HCEC 1CT (cell line): Measurements from ENCODE around the gene PFKFB4.

Experiments
- DNase-seq: peaks from one replicate; pipeline ENCODE4 v3.0.0-alpha.2; 2017

PFKFB4 gene

DNA sequence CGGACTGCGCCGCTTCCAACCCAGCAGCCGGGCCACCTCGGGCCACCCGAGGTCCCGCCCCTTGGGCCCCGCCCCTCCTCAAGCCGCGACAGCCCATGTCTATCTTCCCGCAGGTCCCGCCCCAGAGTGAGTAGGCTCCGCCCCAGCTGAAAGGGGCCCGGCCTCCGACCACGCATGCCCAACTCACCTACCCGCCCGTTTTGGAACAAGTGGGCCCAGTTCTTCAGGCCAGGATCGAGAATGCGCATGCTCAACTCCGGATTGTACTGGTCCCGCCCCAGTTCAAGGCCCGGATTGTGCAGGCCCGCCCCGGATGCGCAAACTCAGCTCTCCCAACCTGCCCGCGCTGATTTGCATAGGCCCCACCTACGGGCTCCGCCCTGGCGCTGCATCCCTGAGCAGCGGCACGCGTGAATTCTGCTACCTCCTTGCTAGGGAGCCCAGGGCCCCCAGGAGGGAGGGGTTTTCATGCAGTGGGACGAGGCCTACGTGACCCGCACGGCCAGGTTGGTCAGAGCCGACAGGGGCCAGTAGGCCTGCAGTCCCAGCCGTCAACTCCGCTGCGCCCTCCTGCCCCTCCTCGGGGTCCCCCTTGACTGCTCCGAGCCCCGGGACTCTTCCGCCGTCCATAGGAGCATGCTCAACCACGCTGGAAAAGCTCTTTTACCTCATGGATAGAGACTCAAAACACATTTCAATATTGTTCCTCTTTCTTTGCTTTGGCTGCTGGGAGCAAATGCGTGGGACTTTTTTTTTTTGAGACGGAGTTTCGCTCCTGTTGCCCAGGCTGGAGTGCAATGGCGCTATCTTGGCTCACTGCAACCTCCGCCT is at the start of gene PFKFB4:
Gene PFKFB4, minus strand, starts transcription at position 8 of the 831 bp plus-strand sequence. CDS start 26 bp downstream, outside the sequence.
- peak; percentile 99 for DNase-seq

DNA sequence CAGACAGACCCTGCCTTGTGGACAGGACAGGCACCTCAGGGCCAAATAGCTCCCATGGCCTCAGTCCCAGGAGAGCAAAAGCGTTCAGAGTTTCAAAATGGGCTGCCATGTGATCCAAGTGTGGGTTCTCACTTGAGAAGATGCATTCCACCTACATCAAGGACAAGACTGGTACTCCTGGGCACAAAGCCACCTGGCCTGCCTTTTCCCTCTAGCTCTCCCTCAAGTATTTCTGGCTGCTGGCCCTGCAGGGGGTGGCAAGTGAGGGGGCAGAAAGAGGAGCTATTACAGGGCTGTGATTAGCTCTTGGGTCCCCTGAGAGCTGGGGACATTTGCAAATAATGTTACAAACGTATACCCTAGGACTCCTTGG is 45.0 kb upstream of the PFKFB4 start:
- DNase-seq, result no peak

DNA sequence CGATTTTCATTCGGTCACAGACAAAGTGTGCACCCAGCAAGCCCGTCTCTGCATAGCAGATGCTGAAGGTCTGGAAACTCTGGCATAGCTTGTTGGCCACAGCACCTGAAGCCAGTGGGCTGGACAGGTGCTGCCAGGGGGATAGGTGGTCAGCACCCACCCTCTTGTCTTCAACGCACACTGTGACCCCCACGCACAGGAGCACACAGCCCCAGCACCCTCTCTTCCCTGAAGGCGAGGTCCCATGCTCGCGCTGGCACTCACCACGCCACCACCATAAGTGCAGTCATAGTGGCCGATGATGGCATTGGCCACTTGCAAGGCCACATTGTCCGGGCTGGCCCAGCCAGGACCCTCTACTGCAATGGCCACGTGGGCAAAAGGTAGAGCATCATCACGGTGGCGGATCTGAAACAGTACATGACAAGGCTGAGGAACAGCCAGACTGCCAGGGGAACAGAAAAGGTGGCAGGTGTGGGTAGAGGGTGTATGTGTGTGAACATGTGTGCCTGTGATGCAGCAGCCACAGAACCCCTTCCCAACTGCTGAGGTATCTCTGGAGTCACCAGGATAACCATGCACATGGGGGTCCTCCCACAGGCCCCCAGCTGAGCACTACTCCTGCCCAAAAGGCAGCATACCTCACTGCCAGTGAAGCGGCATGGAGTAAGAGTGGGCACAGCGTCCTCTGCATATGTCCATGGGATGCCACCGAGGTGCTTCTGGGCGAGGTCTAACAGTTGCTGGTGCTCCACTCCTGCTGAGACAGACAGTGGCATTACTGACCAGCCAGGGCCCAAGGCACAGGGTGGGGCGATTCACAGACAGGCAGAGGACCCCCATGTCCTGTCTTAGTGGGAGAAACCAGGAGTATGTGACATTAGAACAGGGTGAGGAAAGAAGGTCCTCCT is 44.4 kb upstream of the PFKFB4 start:
- no peak for DNase-seq

DNA sequence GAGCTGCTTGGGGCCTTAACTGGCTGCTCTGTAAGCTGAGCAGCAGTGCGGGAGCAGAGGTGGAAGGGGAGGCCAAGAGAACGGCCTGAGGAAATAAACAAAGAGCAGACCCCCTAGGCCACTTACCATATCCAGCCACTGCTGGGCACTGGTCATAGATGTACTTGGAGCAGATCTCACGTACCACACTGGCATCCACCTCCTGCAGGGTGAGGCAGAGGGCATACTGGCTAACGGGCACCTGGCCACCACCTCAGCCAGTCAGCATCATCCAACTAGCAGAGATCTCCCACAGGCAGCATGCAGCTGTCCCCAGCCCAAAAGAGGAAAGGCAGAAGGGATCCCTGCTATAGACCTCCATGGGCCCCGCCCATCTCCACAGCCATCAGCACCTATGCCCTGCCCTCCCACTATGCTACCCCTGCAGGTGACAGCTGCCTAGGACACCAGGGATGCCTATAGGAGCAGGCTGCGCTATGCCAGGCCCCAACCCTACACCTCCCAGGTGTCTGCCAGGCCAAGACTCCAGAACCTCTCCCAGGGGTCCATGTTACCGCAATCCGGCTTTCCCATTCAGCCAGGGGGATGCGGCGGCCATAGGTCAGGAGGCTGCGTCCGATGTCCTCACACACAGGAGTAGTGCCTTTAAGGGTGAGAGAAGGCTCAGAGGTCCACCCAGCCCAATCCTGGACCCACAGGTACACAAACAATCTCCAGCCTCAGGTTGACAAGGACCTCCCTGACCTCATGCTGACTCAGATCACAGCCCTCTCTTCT is 43.1 kb upstream of the PFKFB4 start:
- DNase-seq, result no peak

DNA sequence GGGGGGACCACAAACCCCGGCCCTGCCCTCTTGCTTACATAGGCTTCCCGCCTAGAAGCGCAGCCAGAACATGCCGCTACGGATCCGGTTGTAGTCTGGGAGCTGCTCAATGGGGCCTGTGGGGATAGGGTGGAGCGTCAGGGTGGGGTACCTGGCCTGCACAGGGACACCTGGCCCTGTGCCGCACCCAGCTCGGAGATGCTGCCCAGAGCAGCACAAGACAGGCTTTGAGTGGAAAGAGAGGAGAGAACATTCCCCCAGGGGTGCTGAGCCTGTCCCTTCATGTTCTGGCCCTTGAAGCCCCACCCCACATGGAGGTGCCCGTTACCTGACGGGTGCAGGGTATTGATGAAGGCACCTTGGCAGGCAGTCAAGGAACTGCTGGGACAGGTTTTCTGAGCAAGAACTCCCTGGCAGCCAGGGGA is 42.5 kb upstream of the PFKFB4 start:
- no peak for DNase-seq

DNA sequence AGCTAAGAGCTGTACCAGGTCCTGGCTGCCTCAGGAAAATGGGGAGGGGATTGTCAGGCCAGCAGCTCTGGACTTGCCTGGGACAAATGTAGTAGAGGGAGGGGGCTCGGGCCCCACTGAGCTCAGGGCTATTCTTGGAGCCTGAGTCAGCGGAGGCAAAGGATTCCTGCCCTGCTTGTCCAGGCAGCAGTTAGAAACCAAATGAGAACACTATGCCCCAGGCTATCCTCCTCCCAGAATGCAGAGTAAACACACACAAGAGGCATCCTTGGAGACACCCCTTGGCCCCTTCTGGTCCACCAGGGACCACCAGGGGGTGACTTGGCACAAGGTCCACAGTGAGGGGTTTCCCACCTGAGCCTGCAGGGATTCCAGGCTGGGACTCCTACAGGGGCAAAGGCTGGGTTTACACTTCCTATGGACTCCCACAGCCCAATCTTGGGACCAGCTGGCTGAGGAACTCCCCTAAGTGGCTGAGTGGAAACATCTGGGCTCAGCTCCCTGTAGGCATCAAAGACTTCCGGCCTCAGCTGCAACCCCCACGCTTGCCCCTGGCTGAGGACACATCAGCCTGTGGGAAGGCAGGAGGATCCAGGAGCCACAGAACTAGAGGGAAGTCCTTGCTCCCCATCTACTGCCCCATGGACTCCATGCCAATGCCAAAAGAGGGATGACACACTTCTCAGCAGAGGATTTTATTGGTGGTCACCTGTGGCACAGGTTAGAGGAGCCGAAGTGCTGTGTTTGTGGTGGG is 41.9 kb upstream of the PFKFB4 start:
- DNase-seq, result peak; percentile 97

DNA sequence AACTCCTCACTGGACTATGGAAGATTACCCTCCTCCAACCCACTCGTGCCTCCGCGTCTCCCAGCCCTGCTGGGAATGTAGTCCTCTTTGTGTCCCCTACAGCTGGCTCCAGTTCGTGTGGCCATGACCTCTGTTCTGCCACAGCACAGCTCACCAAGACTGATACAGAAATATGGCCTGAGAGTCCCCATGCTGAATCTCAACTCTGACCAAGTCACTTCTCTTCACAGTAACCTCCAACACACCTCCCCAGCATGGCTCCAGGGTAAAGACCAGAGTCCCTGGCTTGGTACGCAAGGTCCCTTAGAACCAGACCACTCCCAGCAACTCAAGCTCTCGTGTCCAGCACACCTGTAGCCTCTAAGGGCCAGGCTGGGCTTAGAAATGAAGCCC is 40.8 kb upstream of the PFKFB4 start:
- DNase-seq, result no peak

DNA sequence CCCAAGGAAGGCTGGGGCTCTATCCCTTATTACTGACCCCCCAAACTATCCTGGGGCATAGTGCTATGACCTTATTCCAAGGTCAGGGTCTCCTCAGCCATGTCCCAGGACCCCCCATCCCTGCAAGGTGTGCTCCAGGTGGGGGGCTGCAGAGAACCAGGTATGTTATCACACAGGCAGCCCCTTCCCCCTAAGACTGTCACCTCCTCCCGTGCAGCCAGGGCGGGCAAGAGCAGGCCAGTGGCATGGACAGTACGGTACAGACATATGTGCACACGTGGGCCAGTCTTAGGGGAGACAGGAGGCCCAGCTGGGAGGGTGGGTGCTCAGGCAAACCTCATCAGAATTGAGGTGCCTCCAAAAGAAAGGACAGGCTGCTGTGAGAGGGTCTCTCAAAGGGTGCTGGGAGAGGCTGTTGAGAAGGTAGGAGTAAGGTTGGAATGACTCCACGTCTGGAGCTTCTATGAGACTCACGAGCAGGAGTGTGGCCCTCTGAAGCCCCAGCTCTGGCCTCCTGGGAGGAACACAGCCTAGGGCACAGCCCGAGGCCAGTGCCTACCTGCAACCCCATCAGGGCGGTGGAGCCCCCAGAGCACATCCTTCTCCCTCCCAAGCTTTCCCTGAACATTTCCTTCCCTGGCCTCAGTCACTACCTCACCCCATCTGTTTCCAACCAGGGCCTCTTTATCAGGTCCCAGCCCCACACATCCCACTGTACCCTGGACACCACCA is 40.2 kb upstream of the PFKFB4 start:
- no peak for DNase-seq

DNA sequence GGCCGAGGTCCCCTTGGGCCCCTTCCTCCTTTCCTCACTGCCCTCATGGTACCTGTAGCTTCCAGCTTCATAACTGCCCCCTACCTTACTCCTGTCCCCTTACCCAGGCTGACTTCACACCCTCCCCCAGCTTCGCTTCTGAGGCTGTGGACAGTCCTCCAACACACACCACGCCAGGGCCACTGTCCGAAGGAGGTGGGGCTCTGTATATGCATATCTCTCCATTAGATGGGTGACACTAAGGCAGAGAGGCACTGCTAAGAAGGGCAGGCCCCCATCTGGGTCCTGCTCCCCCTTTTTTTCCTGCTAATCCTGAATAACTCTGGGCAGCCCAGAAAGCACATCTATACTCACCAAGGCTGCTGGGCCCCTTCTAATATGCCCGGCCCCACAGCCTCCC is 39.6 kb upstream of the PFKFB4 start:
- no peak for DNase-seq

DNA sequence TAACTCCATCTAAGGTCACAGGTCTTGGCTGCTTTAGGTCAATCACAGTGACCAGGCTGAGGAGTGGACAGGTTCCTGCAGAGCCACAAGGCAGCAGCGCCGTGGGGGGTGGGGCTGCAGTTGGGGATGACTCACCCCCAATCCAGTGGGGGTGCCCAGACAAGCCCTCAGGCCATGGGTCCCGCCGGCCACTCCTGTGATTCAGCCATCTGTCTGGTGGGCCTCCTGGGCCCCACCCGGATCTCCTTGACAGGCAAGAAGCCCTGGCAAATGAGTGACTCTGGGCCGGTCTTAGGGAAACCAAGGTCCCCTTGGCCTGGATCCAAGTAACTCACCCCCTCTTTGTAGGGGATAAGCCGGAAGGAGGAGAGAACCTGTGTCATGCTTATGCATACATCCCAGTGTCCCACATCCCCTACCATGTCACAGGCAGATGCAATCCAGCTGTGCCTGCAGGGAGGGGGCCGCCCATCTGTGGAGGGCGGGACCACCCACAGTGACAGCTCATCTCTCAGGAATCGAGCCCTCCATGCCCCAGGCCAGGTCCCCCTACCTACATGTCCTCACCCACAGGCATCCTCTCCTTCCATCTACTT is 39.0 kb upstream of the PFKFB4 start:
- DNase-seq, result peak; percentile 98

DNA sequence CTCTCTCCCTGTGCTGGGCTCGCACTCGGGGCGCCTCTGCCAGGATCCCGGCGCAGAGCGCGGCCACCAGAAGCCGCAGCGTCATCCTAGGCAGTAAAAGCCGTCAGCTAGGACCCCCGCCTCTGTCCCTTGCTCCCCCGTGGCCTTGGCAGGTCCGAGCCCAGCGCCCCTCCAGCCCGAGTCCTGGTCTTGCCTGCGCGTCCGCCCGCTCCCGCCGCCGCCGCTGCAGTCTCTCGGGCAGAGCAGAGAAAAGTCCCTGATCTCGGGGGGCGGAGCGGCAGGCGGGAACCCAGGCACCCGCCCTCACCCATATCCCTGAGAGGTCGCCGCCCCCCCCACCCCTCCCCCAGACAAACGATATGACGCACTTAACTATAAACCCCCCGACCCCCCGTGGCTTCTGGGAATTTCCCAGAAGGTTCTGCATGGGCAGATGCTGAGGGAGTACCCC is 38.5 kb upstream of the PFKFB4 start, which contains the start of gene COL7A1:
Gene COL7A1, minus strand, starts transcription at position 255 of the 451 bp plus-strand sequence. Its CDS starts 170 bp downstream, at position 85.
- DNase-seq, result no peak

DNA sequence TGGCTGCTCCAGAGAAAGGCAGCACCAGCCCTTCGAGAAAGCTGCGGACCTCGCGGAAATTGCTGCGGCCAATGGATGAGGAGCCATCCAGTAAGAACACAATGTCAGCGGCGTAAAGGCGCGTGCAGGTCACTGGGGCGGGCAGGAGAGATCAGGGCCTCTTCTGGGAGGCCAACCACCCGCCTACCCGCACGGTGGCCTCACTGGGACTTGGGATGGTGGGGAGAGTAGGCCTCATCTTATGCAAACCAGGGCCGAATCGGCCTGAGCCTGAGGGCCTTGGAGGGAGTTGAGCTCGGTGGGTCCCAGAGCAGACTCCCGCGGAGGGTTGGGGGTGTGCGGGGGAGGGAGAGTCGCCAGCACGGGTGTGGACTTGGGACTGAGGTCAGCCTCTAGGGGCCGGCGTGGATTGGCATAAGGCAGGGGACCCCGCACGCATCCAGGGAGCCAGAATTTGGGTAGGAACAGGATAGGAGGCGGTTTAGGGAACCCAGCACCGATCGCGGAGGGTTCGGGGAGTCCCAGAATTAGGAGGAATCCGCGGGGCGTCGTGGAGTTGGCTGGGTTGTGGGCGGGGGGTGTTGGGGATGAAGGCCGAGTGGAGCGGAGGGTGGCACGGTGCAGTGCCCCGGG is 37.9 kb upstream of the PFKFB4 start:
- peak; percentile 21 for DNase-seq

DNA sequence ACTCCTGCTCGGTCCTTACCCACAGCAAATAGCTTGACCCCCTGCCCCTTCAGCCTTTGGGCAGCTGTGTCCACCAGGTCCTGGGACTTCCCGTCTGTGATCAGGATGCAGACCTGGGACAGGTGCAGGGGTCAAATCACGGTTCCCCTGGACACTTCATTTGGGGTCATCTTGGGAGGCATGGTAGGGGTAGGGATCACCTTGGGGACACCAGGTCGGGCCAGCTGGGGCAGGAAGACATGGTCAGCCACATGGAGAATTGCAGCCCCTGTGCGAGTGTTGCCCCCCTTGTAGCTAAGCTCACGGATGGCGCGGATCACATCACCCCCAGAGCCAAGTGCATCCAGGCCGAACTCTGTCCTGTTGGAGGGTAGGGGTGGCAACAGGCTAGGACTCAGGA is 36.7 kb upstream of the PFKFB4 start:
- no peak for DNase-seq

DNA sequence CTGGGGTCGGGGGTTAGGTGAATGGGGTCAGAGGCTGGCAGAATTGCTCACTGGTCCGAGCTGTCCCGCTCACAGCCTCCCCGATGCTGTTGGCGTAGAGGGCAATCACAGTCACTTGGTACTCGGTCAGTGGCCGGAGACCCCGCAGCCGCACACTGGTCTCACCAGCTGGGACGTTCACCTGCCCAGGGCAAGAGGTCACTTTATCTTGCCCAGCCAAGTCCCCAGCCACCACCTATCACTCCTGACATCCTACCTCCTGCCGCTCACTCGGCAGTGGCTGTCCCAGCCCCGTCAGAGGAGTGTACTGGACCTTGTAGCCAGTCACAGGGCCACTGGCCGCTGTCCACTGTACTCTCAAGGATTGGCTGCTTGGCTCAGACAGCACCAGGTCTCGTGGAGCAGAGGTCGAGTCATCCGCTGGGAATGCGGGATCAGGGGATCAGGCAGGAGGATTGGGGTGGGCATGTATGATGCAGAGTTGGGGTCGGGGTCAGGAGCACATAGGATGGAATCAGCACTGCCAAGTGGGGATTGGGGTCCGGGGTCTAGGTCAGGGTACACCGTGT is 36.0 kb upstream of the PFKFB4 start:
- no peak for DNase-seq

DNA sequence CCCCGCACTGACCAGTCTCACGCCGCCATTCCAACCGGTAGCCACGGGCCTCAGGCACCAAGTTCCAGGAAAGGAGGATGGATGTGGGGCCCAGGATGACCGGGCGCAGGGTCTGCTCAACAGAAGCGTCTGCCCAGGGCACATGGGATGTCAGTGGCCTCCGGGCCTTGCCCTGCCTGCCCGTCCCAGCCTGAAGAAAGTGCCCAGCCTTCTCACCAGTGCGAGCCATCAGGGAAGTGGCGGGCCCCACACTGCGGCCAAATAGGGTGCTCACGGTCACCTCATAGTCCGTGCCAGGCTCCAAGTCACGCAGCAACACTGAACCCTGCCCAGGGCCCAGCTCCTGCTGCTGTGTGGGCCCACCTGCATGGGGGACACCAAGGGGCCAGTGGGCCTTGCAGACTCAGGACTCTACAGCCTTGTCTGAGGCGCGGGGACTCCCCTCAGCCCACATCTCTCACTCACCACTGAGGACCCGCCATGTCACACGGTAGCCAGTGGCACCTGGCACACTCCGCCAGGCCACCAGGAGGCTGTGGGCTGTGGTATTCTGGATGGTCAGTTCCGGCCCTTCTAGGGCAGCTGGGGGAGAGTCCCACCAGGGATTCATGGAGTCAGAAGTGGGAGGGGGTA is 35.4 kb upstream of the PFKFB4 start:
- no peak for DNase-seq

DNA sequence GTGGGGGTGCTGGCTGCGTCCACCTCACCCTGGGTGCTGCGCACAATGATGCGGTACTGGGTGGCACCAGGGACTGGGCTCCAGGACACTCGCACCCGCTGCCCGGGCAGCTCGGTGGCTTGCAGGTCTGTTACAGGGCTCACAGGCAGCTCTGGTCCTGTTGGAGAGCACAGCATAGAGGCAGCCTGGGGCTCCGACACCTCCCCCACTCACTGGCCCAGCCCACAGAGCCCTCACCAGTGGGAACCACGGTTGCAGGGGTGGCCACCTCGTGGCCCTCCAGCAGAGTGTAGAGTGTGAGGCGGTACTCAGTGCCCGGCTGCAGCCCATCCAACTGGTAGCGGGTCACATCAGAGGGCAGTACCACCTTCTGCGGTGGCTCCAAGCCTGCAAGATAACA is 34.8 kb upstream of the PFKFB4 start:
- no peak for DNase-seq

DNA sequence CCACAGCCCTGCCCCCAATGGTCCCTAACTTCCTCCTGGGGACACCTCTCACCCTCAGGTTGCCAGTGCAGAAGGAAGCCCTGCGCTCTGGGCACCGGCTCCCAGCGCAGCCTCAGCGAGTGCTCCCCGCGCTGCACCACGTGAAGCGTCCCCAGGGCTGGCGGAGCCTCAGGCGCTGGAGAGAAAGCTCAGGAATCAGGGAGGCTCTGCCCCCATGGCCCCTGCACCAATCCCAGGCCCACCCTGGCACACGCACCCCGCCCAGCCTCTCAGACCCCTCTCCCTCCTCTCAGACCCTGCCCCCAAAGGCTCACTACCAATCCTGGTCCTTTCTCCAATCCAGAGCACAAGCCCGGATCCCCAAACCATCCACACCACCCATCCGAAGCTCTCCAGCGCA is 31.6 kb upstream of the PFKFB4 start:
- no peak for DNase-seq

DNA sequence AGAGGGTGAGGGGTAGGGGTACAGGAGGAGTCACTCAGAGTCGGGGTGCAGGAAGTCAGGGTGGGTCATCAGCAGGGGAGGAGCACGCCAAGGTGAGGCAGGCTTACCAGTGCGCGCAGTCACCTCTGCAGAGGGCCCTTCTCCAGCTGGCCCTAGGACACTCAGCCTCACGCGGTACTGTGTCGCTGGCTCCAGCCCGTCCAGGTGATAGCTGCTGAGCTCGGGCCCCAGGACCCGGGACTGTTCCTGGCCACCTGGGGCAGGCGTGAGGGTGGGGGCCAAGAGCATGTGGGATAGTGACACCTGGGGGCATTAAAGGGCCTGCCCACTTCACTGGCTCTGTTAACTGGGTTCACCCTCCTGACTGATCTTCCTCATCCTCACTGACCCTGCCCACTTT is 31.1 kb upstream of the PFKFB4 start:
- no peak for DNase-seq

DNA sequence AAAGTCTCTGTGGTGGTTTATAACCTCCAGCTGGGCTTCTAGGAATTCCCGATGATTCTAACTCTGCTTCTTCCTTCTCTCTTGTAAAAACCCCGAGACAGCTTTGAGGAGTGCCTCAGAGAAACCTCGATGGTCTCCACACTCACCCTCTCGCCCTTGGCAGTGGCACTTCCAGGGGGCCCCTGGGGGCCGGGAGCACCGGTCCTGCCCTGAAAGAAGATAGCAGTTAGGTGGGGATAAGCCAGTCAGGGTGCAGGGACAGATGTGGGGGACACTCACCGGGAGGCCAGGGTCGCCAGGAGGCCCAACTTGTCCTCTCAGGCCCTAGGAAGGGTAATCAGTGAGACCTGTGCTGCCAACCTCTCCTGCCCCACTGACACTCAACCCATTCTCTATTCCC is 28.8 kb upstream of the PFKFB4 start:
- DNase-seq, result no peak

DNA sequence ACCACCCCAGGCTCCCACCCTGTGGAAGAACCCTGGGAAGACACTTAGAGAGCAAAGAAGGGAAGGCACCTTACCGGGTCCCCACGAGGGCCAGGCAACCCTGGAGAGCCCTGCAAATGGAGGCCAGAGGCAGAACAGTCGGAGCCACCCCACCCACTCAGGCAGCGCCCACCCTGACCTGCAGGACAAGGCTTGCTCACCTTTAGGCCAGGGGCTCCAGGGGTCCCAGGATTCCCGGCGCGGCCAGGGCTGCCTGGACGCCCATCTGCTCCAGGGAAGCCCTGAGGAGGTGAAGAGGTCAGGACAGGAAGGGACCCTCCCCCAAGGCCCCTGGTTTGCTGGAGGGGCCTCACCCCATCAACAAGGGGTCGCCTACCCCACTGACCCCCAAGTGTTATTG is 28.2 kb upstream of the PFKFB4 start:
- DNase-seq, result no peak
